Measurements from ENCODE around the gene BMP6.

BMP6 gene

DNA sequence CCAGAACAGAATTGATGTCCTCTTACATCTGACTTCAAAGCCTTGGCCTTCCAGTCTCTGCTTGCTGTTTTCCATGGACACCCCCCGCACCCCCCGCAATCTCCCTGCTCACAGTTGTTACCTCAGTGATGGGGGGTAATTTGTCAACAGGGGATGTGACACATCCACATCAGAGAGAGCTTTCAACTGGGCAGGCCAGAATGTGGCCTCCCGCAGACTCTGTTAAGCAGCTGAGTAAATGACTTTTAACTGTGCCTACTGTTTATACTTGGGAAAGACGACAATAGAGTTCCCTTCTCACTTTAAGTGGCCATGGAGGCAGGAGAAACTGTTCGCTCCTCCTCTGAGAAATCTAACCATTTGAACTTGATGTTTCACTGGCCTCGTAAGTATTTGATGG, 133.7 kb downstream of the BMP6 start:
- H3K4me3 ChIP-seq (ENCODE audit: low read length): no peak overlapping the region
- no peak overlapping the region for H3K27ac ChIP-seq (ENCODE audit: low read depth, low read length)
- no peak overlapping the region for H2AK5ac ChIP-seq (ENCODE audit: low read length)
- H3K4me1 ChIP-seq (ENCODE audit: control insufficient read depth, low read depth, low read length): no peaks in the 10 kb centered on the region
- no peak overlapping the region for H3K4ac ChIP-seq (ENCODE audit: low read depth, low read length)
- H4K8ac ChIP-seq (ENCODE audit: low read depth, low read length): no peak overlapping the region
- no peak overlapping the region for H3K4me2 ChIP-seq (ENCODE audit: low read length)
- H3K27me3 ChIP-seq (ENCODE audit: insufficient read depth, low read length, poor library complexity): no peaks in the 10 kb centered on the region
- no peak overlapping the region for H3K23ac ChIP-seq (ENCODE audit: low read length)
- H3K56ac ChIP-seq (ENCODE audit: low read length): no peak overlapping the region
- no peak overlapping the region for H3K9ac ChIP-seq (ENCODE audit: low read length)
- no peaks in the 10 kb centered on the region for H3K79me1 ChIP-seq (ENCODE audit: low read length)
- no peak overlapping the region for H2BK15ac ChIP-seq (replicated peaks; ENCODE audit: low read depth)
- H2BK5ac ChIP-seq (ENCODE audit: low read length): no peak overlapping the region
- no peak overlapping the region for H3K18ac ChIP-seq (ENCODE audit: low read length)
- no peak overlapping the region for H4K5ac ChIP-seq (ENCODE audit: low read length)
- H3K36me3 ChIP-seq (ENCODE audit: control insufficient read depth, insufficient read depth, low read length): no peaks in the 10 kb centered on the region
- WGBS (ENCODE audit: extremely low coverage, insufficient coverage, low lambda C conversion rate): no CpG with 5 or more reads among the region's 6 CpGs
- no peak overlapping the region for H2BK120ac ChIP-seq (ENCODE audit: low read depth, low read length)
- DNase-seq: no peak
- no peaks in the 10 kb centered on the region for H3K79me2 ChIP-seq (ENCODE audit: control insufficient read depth, insufficient read depth, low read length)

- Histone ChIP-seq H3K56ac (ENCODE audit: low read length) (no peak overlapping the region), H2BK15ac (replicated peaks; ENCODE audit: low read depth) (no peak overlapping the region), H3K18ac (ENCODE audit: low read length) (no peak overlapping the region), H2BK120ac (ENCODE audit: low read depth, low read length) (no peak overlapping the region), H3K79me1 (ENCODE audit: low read length) (no peaks in the 10 kb centered on the region), H3K27ac (ENCODE audit: low read depth, low read length) (no peak overlapping the region), H3K9ac (ENCODE audit: low read length) (no peak overlapping the region), H3K27me3 (ENCODE audit: insufficient read depth, low read length, poor library complexity) (no peaks in the 10 kb centered on the region), H3K4me3 (ENCODE audit: low read length) (no peak overlapping the region), H2BK5ac (ENCODE audit: low read length) (no peak overlapping the region), H4K8ac (ENCODE audit: low read depth, low read length) (no peak overlapping the region), H3K23ac (ENCODE audit: low read length) (no peak overlapping the region), H3K79me2 (ENCODE audit: control insufficient read depth, insufficient read depth, low read length) (no peaks in the 10 kb centered on the region), H3K4me1 (ENCODE audit: control insufficient read depth, low read depth, low read length) (no peaks in the 10 kb centered on the region), H3K4ac (ENCODE audit: low read depth, low read length) (no peak overlapping the region), H2AK5ac (ENCODE audit: low read length) (no peak overlapping the region), H3K4me2 (ENCODE audit: low read length) (no peak overlapping the region), H4K5ac (ENCODE audit: low read length) (no peak overlapping the region), H3K36me3 (ENCODE audit: control insufficient read depth, insufficient read depth, low read length) (no peaks in the 10 kb centered on the region)
- no CpG with 5 or more reads among the region's 6 CpGs for WGBS (ENCODE audit: extremely low coverage, insufficient coverage, low lambda C conversion rate)
- no peak for DNase-seq
These were observed 139.9 kb downstream of the BMP6 start for GRCh38 chr6:7865781-7866180.

DNA sequence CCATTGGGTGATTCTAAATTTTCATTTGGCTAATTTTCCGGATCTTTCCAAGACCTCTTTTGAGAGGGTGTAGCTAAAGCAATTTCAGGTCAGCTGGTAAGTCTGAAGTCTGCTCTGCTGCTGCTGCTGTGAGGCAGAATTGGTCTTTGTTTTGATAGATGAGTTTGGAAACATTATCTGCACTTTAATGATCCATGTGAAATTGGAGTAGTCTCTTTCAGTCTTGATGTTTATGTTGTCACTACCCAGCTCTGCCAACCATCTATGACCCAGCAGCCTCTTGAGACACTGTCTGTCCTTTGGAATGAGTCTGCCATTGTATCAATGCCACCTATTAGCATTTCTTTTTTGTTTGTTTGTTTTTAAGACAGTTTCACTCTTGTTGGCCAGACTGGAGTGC, 140.6 kb downstream of the BMP6 start:
- no peaks in the 10 kb centered on the region for H3K27me3 ChIP-seq (ENCODE audit: insufficient read depth, low read length, poor library complexity)
- no peaks in the 10 kb centered on the region for H3K36me3 ChIP-seq (ENCODE audit: control insufficient read depth, insufficient read depth, low read length)
- no peak overlapping the region for H3K56ac ChIP-seq (ENCODE audit: low read length)
- no peak for DNase-seq
- H3K23ac ChIP-seq (ENCODE audit: low read length): no peak overlapping the region
- H2BK5ac ChIP-seq (ENCODE audit: low read length): no peak overlapping the region
- H2BK15ac ChIP-seq (replicated peaks; ENCODE audit: low read depth): no peak overlapping the region
- no peak overlapping the region for H4K5ac ChIP-seq (ENCODE audit: low read length)
- no peak overlapping the region for H3K27ac ChIP-seq (ENCODE audit: low read depth, low read length)
- H4K8ac ChIP-seq (ENCODE audit: low read depth, low read length): no peak overlapping the region
- no CpG with 5 or more reads among the region's 1 CpG for WGBS (ENCODE audit: extremely low coverage, insufficient coverage, low lambda C conversion rate)
- H3K79me2 ChIP-seq (ENCODE audit: control insufficient read depth, insufficient read depth, low read length): no peaks in the 10 kb centered on the region
- no peak overlapping the region for H3K18ac ChIP-seq (ENCODE audit: low read length)
- no peaks in the 10 kb centered on the region for H3K4me1 ChIP-seq (ENCODE audit: control insufficient read depth, low read depth, low read length)
- no peak overlapping the region for H3K4me3 ChIP-seq (ENCODE audit: low read length)
- no peak overlapping the region for H3K4me2 ChIP-seq (ENCODE audit: low read length)
- no peak overlapping the region for H2BK120ac ChIP-seq (ENCODE audit: low read depth, low read length)
- H3K9ac ChIP-seq (ENCODE audit: low read length): no peak overlapping the region
- no peak overlapping the region for H3K4ac ChIP-seq (ENCODE audit: low read depth, low read length)
- H3K79me1 ChIP-seq (ENCODE audit: low read length): no peaks in the 10 kb centered on the region
- no peak overlapping the region for H2AK5ac ChIP-seq (ENCODE audit: low read length)

GRCh38 chr6:7868926-7869325, 143.0 kb downstream of the BMP6 start:
- H3K27ac ChIP-seq (ENCODE audit: low read depth, low read length): no peak overlapping the region
- H3K36me3 ChIP-seq (ENCODE audit: control insufficient read depth, insufficient read depth, low read length): no peaks in the 10 kb centered on the region
- H2AK5ac ChIP-seq (ENCODE audit: low read length): no peak overlapping the region
- no peak for DNase-seq
- no peaks in the 10 kb centered on the region for H3K79me2 ChIP-seq (ENCODE audit: control insufficient read depth, insufficient read depth, low read length)
- H3K4ac ChIP-seq (ENCODE audit: low read depth, low read length): no peak overlapping the region
- H2BK15ac ChIP-seq (replicated peaks; ENCODE audit: low read depth): no peak overlapping the region
- H3K79me1 ChIP-seq (ENCODE audit: low read length): no peaks in the 10 kb centered on the region
- no peak overlapping the region for H3K56ac ChIP-seq (ENCODE audit: low read length)
- no peak overlapping the region for H3K9ac ChIP-seq (ENCODE audit: low read length)
- no peak overlapping the region for H3K4me3 ChIP-seq (ENCODE audit: low read length)
- H2BK120ac ChIP-seq (ENCODE audit: low read depth, low read length): no peak overlapping the region
- H2BK5ac ChIP-seq (ENCODE audit: low read length): no peak overlapping the region
- H3K4me1 ChIP-seq (ENCODE audit: control insufficient read depth, low read depth, low read length): no peaks in the 10 kb centered on the region
- H3K4me2 ChIP-seq (ENCODE audit: low read length): no peak overlapping the region
- H3K23ac ChIP-seq (ENCODE audit: low read length): no peak overlapping the region
- WGBS (ENCODE audit: extremely low coverage, insufficient coverage, low lambda C conversion rate): no CpG with 5 or more reads among the region's 10 CpGs
- H4K8ac ChIP-seq (ENCODE audit: low read depth, low read length): no peak overlapping the region
- no peak overlapping the region for H3K18ac ChIP-seq (ENCODE audit: low read length)
- no peak overlapping the region for H4K5ac ChIP-seq (ENCODE audit: low read length)
- no peaks in the 10 kb centered on the region for H3K27me3 ChIP-seq (ENCODE audit: insufficient read depth, low read length, poor library complexity)

DNA sequence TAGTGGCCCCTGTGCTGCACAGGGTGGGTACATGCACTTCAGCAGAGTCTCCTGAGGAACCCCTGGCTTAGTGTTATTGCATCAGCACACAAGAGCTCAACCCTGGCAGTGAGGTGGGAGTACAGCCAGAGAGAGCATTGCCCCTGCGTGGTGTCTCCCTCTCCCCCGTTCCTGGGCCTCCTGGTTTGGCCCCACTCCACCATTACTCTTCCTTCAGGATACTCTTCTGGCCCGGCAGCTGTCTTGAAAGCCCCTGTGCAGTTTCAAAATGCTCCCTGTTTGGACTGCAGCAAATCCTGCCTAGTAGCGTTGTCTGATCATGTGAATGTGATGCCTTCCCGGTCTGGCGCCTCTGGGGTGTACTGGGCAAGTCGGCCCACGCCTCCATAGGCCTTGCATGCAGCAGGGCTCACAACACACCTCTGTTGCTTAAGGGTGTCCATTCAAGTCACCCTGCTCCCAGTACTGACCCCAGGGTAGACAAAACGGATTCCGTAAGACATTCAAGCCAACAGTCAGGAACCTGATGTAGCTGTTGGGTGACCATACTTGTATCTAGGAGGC, 152.6 kb downstream of the BMP6 start:
- Histone ChIP-seq H3K4me1 (ENCODE audit: control insufficient read depth, low read depth, low read length) (no peaks in the 10 kb centered on the region), H3K9ac (ENCODE audit: low read length) (no peak overlapping the region), H2BK15ac (replicated peaks; ENCODE audit: low read depth) (no peak overlapping the region), H3K4ac (ENCODE audit: low read depth, low read length) (no peak overlapping the region), H2BK5ac (ENCODE audit: low read length) (no peak overlapping the region), H3K36me3 (ENCODE audit: control insufficient read depth, insufficient read depth, low read length) (peaks cover 12% of the 10 kb centered on the region), H4K8ac (ENCODE audit: low read depth, low read length) (no peak overlapping the region), H3K79me1 (ENCODE audit: low read length) (no peaks in the 10 kb centered on the region), H4K5ac (ENCODE audit: low read length) (no peak overlapping the region), H3K79me2 (ENCODE audit: control insufficient read depth, insufficient read depth, low read length) (no peaks in the 10 kb centered on the region), H3K56ac (ENCODE audit: low read length) (no peak overlapping the region), H3K4me2 (ENCODE audit: low read length) (no peak overlapping the region), H3K23ac (ENCODE audit: low read length) (no peak overlapping the region), H3K27me3 (ENCODE audit: insufficient read depth, low read length, poor library complexity) (no peaks in the 10 kb centered on the region), H3K27ac (ENCODE audit: low read depth, low read length) (no peak overlapping the region), H2BK120ac (ENCODE audit: low read depth, low read length) (no peak overlapping the region), H3K18ac (ENCODE audit: low read length) (no peak overlapping the region), H2AK5ac (ENCODE audit: low read length) (no peak overlapping the region), H3K4me3 (ENCODE audit: low read length) (no peak overlapping the region)
- no CpG with 5 or more reads among the region's 10 CpGs for WGBS (ENCODE audit: extremely low coverage, insufficient coverage, low lambda C conversion rate)
- DNase-seq: no peak

- H3K36me3 ChIP-seq (ENCODE audit: control insufficient read depth, insufficient read depth, low read length): peaks cover 13% of the 10 kb centered on the region
- no peak overlapping the region for H3K56ac ChIP-seq (ENCODE audit: low read length)
- no peak overlapping the region for H3K4me3 ChIP-seq (ENCODE audit: low read length)
- WGBS (ENCODE audit: extremely low coverage, insufficient coverage, low lambda C conversion rate): no CpG with 5 or more reads among the region's 2 CpGs
- no peak overlapping the region for H4K8ac ChIP-seq (ENCODE audit: low read depth, low read length)
- H3K4ac ChIP-seq (ENCODE audit: low read depth, low read length): no peak overlapping the region
- H3K79me1 ChIP-seq (ENCODE audit: low read length): no peaks in the 10 kb centered on the region
- no peak overlapping the region for H3K9ac ChIP-seq (ENCODE audit: low read length)
- no peak overlapping the region for H2BK15ac ChIP-seq (replicated peaks; ENCODE audit: low read depth)
- no peaks in the 10 kb centered on the region for H3K27me3 ChIP-seq (ENCODE audit: insufficient read depth, low read length, poor library complexity)
- no peaks in the 10 kb centered on the region for H3K4me1 ChIP-seq (ENCODE audit: control insufficient read depth, low read depth, low read length)
- H3K23ac ChIP-seq (ENCODE audit: low read length): no peak overlapping the region
- H3K4me2 ChIP-seq (ENCODE audit: low read length): no peak overlapping the region
- no peak overlapping the region for H2BK120ac ChIP-seq (ENCODE audit: low read depth, low read length)
- no peak overlapping the region for H3K27ac ChIP-seq (ENCODE audit: low read depth, low read length)
- H4K5ac ChIP-seq (ENCODE audit: low read length): no peak overlapping the region
- H2BK5ac ChIP-seq (ENCODE audit: low read length): no peak overlapping the region
- H3K18ac ChIP-seq (ENCODE audit: low read length): no peak overlapping the region
- no peaks in the 10 kb centered on the region for H3K79me2 ChIP-seq (ENCODE audit: control insufficient read depth, insufficient read depth, low read length)
- DNase-seq: no peak
- no peak overlapping the region for H2AK5ac ChIP-seq (ENCODE audit: low read length)
These were observed 153.1 kb downstream of the BMP6 start for GRCh38 chr6:7879043-7879442.
